HepG2 (cell line): ENCODE data around the gene INKA2. TPM values are rescaled to one million over a fixed set of nuclear protein-coding genes. Genes with fewer than 3 reads are reported as not detected.

Experiments
- EEA1 ChIP-seq: sonication (generic); formaldehyde crosslinking; IDR thresholded peaks from 2 replicates; pipeline ENCODE4 v1.5.1; 2020; ENCODE audit warnings: mild to moderate bottlenecking, missing genetic modification reagents, borderline replicate concordance
- KLF6 ChIP-seq: IDR thresholded peaks from 2 replicates; pipeline ENCODE4 v1.8.0; 2016; ENCODE audit warnings: missing biosample characterization, missing genetic modification reagents
- NFRKB ChIP-seq: fragments of 450-650 bp; IDR thresholded peaks from 2 replicates; pipeline ENCODE4 v1.6.1; 2017
- PHF8 ChIP-seq: sonication (generic); formaldehyde crosslinking; IDR thresholded peaks from 2 replicates; pipeline ENCODE4 v1.5.0; 2020; ENCODE audit warnings: missing genetic modification reagents
- POLR2A ChIP-seq, 2 experiments: IDR thresholded peaks; 2 replicates each; pipeline ENCODE4 v1.6.1; 2011; ENCODE audit warnings: low read depth in 2 of 2, low read length in 2 of 2, mild to moderate bottlenecking in 1 of 2, moderate library complexity in 1 of 2; ENCODE audit not compliant: insufficient read depth in 1 of 2
- SNRNP70 ChIP-seq: fragments of 200-400 bp; formaldehyde crosslinking; IDR thresholded peaks from 2 replicates; pipeline ENCODE4 v1.6.1; 2017; ENCODE audit warnings: mild to moderate bottlenecking, low read depth, low read length, moderate library complexity
- SP5 ChIP-seq: IDR thresholded peaks from 2 replicates; pipeline ENCODE4 v1.6.1; 2016; ENCODE audit warnings: low read depth, borderline replicate concordance
- ZBTB1 ChIP-seq: sonication (generic); formaldehyde crosslinking; IDR thresholded peaks from 2 replicates; pipeline ENCODE4 v1.4.0; 2020; ENCODE audit warnings: missing genetic modification reagents, borderline replicate concordance
- ZNF180 ChIP-seq: sonication (generic); formaldehyde crosslinking; IDR thresholded peaks from 2 replicates; pipeline ENCODE4 v1.4.0; 2020; ENCODE audit warnings: low read depth, missing genetic modification reagents, borderline replicate concordance
- ZNF253 ChIP-seq: sonication (generic); formaldehyde crosslinking; IDR thresholded peaks from 2 replicates; pipeline ENCODE4 v1.8.0; 2022; ENCODE audit warnings: mild to moderate bottlenecking, missing genetic modification reagents, borderline replicate concordance
- ZNF546 ChIP-seq: sonication (generic); formaldehyde crosslinking; conservative IDR thresholded peaks from 2 replicates; pipeline ENCODE4 v1.8.1; 2023; ENCODE audit warnings: mild to moderate bottlenecking, missing genetic modification reagents
- ZNF652 ChIP-seq: IDR thresholded peaks from 2 replicates; pipeline ENCODE4 v1.6.1; 2016; ENCODE audit warnings: low read depth, borderline replicate concordance
- polyA plus RNA-seq, 8 experiments: library from polyadenylated mRNA; depleted of rRNA in 3 of 8; stranded (reverse) in 7 of 8; unstranded in 1 of 8; fragments of >200 nt; fragmentation: Illumina TruSeq in 4 of 8; extraction: Trizol in 4 of 8; gene quantifications; 2 replicates each; pipeline versions ENCODE4 v1.2.1 to v1.2.3, GENCODE V29; 2011 to 2016; ENCODE audit warnings: low read depth in 4 of 8, missing spikeins in 1 of 8, mixed read lengths in 1 of 8; ENCODE audit not compliant: insufficient read depth in 1 of 8
- total RNA-seq, 5 experiments: library from RNA; depleted of rRNA; stranded (reverse); fragments of >200 nt; fragmentation: Illumina TruSeq; extraction: Trizol; gene quantifications; 2 replicates each; pipeline ENCODE4 v1.2.3, GENCODE V29; 2016; ENCODE audit warnings: low read depth in 1 of 5
- TF ChIP-seq, protein P1 (sequence below): sonication (generic); formaldehyde crosslinking; IDR thresholded peaks from 2 replicates; pipeline ENCODE4 v1.8.1; 2022; ENCODE audit warnings: low read depth, mild to moderate bottlenecking, missing genetic modification reagents
- TF ChIP-seq, protein P2 (sequence below): IDR thresholded peaks from 2 replicates; pipeline ENCODE4 v1.6.1; 2016; ENCODE audit warnings: low read depth, borderline replicate concordance
- TF ChIP-seq, protein P3 (sequence below): sonication (generic); formaldehyde crosslinking; IDR thresholded peaks from 2 replicates; pipeline ENCODE4 v1.9.0; 2021; ENCODE audit warnings: missing genetic modification reagents, mild to moderate bottlenecking, borderline replicate concordance
- TF ChIP-seq, protein P4 (sequence below): sonication (generic); formaldehyde crosslinking; IDR thresholded peaks from 2 replicates; pipeline ENCODE4 v1.4.0; 2020; ENCODE audit warnings: missing genetic modification reagents, borderline replicate concordance
- TF ChIP-seq, protein P5 (sequence below): sonication (generic); formaldehyde crosslinking; IDR thresholded peaks from 2 replicates; pipeline ENCODE4 v1.5.1; 2020; ENCODE audit warnings: mild to moderate bottlenecking, missing genetic modification reagents, borderline replicate concordance

INKA2 gene
- total and polyA plus RNA-seq, 2 of the 13 experiments (the other 11 are each of a cell fraction or from before 2014, with no cell fraction given) = 2.6 to 4.6 TPM

DNA sequence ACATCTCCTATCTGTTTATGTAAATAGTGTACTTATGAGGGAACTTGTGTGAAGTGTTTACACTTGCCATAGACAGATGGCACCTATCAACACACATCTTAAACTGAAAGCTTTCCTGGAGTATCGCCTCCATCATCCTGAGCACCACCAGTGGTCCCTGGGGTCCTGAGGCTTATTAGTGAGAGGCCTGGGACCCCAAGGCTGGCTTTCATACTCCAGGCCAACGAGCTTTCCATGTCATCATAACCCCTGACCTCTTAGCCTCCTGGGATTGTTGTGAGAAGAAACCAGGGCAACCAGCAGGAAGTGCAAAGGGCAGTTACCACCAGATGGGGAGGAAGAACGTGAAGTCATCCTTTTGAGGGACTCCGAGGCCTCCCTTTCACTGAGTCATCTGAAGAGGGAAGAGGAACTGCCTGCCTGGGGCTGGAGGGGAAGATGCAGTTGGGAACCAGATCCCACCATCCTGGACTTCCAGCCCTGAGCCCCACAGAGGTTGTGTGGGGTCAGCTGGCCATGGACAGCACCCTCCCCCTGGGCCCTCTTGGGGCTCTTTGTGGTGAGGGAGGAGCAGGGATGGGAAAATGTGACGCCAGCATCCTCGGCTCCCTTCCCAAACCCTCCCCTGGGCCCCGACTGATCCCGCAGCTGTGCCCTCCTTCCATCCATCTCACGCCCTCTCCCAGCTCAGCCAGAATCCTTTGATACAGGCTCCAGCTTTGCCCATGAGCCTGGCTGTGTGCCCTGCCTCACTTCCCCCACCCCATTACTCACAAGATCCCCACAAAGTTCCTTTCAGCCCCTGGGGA is 5.8 kb downstream of the INKA2 start (continued):
- TF ChIP-seq SP5 (CRISPR knock-in tag) (no peak; the same call in 1 of the 2 replicates), ZNF546 (CRISPR knock-in tag) (no peak), EEA1 (CRISPR knock-in tag) (no peak), ZNF180 (CRISPR knock-in tag) (no peak), NFRKB (no peak), ZNF652 (CRISPR knock-in tag) (no peak), ZBTB1 (no peak), KLF6 (no peak), PHF8 (no peak; the same call in 1 of the 2 replicates), SNRNP70 (no peak), POLR2A (IDR thresholded peaks at IDR 0.05; ENCODE audit: insufficient read depth in 1 of 2, low read depth in 2 of 2, low read length in 2 of 2) (peak in 1 of 2 experiments; percentile 49; a peak in 1 of 4 replicates), ZNF253 (CRISPR knock-in tag) (no peak)
- TF ChIP-seq, protein P1, sequence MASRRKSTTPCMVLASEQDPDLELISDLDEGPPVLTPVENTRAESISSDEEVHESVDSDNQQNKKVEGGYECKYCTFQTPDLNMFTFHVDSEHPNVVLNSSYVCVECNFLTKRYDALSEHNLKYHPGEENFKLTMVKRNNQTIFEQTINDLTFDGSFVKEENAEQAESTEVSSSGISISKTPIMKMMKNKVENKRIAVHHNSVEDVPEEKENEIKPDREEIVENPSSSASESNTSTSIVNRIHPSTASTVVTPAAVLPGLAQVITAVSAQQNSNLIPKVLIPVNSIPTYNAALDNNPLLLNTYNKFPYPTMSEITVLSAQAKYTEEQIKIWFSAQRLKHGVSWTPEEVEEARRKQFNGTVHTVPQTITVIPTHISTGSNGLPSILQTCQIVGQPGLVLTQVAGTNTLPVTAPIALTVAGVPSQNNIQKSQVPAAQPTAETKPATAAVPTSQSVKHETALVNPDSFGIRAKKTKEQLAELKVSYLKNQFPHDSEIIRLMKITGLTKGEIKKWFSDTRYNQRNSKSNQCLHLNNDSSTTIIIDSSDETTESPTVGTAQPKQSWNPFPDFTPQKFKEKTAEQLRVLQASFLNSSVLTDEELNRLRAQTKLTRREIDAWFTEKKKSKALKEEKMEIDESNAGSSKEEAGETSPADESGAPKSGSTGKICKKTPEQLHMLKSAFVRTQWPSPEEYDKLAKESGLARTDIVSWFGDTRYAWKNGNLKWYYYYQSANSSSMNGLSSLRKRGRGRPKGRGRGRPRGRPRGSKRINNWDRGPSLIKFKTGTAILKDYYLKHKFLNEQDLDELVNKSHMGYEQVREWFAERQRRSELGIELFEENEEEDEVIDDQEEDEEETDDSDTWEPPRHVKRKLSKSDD = peak; percentile 63; the same call in 1 of the 2 replicates
- TF ChIP-seq, protein P2, sequence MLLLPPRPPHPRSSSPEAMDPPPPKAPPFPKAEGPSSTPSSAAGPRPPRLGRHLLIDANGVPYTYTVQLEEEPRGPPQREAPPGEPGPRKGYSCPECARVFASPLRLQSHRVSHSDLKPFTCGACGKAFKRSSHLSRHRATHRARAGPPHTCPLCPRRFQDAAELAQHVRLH = no peak
- TF ChIP-seq, protein P3, sequence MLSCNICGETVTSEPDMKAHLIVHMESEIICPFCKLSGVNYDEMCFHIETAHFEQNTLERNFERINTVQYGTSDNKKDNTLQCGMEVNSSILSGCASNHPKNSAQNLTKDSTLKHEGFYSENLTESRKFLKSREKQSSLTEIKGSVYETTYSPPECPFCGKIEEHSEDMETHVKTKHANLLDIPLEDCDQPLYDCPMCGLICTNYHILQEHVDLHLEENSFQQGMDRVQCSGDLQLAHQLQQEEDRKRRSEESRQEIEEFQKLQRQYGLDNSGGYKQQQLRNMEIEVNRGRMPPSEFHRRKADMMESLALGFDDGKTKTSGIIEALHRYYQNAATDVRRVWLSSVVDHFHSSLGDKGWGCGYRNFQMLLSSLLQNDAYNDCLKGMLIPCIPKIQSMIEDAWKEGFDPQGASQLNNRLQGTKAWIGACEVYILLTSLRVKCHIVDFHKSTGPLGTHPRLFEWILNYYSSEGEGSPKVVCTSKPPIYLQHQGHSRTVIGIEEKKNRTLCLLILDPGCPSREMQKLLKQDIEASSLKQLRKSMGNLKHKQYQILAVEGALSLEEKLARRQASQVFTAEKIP (CRISPR knock-in tag) = no peak
- TF ChIP-seq, protein P4, sequence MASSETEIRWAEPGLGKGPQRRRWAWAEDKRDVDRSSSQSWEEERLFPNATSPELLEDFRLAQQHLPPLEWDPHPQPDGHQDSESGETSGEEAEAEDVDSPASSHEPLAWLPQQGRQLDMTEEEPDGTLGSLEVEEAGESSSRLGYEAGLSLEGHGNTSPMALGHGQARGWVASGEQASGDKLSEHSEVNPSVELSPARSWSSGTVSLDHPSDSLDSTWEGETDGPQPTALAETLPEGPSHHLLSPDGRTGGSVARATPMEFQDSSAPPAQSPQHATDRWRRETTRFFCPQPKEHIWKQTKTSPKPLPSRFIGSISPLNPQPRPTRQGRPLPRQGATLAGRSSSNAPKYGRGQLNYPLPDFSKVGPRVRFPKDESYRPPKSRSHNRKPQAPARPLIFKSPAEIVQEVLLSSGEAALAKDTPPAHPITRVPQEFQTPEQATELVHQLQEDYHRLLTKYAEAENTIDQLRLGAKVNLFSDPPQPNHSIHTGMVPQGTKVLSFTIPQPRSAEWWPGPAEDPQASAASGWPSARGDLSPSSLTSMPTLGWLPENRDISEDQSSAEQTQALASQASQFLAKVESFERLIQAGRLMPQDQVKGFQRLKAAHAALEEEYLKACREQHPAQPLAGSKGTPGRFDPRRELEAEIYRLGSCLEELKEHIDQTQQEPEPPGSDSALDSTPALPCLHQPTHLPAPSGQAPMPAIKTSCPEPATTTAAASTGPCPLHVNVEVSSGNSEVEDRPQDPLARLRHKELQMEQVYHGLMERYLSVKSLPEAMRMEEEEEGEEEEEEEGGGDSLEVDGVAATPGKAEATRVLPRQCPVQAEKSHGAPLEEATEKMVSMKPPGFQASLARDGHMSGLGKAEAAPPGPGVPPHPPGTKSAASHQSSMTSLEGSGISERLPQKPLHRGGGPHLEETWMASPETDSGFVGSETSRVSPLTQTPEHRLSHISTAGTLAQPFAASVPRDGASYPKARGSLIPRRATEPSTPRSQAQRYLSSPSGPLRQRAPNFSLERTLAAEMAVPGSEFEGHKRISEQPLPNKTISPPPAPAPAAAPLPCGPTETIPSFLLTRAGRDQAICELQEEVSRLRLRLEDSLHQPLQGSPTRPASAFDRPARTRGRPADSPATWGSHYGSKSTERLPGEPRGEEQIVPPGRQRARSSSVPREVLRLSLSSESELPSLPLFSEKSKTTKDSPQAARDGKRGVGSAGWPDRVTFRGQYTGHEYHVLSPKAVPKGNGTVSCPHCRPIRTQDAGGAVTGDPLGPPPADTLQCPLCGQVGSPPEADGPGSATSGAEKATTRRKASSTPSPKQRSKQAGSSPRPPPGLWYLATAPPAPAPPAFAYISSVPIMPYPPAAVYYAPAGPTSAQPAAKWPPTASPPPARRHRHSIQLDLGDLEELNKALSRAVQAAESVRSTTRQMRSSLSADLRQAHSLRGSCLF (CRISPR knock-in tag) = no peak
- TF ChIP-seq, protein P5, sequence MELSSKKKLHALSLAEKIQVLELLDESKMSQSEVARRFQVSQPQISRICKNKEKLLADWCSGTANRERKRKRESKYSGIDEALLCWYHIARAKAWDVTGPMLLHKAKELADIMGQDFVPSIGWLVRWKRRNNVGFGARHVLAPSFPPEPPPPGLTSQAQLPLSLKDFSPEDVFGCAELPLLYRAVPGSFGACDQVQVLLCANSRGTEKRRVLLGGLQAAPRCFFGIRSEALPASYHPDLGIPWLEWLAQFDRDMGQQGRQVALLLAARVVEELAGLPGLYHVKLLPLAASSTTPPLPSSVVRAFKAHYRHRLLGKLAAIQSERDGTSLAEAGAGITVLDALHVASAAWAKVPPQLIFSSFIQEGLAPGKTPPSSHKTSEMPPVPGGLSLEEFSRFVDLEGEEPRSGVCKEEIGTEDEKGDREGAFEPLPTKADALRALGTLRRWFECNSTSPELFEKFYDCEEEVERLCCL = no peak
